Fibroblast of villous mesenchyme (primary cell): ENCODE results near the gene ADAMTS2. TPM values are rescaled to one million over a fixed set of nuclear protein-coding genes. Genes with fewer than 3 reads are reported as not detected.

Source experiments
- DNase-seq: peaks from one replicate; pipeline ENCODE4 v3.0.0-alpha.2; 2010; ENCODE audit warnings: low read depth
- H3K4me3 ChIP-seq: 2 replicates; pipeline ENCODE4 v1.5.1; 2011; ENCODE audit warnings: low read depth, mild to moderate bottlenecking, low read length
- total RNA-seq: library from RNA; depleted of rRNA; stranded (reverse); fragments of >200 nt; gene quantifications from 2 replicates; pipeline ENCODE4 v1.2.3, GENCODE V29; 2012
- TF ChIP-seq, protein P1 (sequence below): IDR thresholded peaks from 2 replicates; pipeline ENCODE4 v1.5.1; 2012; ENCODE audit warnings: low read depth, mild to moderate bottlenecking, low read length; ENCODE audit not compliant: insufficient read depth

ADAMTS2 gene
- total RNA-seq, 1 donor, result 30.2 TPM

DNA sequence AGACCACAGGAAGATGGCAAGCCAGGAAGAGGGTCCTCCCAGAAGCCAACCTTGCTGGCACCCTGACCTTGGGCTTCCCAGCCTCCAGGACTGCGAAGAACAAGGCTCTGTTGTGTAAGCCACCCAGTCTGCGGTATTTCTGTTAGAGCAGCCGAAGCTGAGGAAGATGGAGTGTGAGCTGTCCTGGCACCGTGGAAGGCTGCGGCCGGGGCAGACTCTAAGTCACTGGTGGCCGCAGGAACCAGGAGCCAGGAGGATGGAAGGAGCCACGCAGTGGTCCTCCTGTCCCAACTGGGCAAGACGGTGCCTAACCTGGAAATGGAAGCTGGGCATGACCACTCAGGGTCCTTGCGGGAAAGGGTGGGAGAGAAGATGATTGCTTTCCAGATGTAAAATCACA, 196.0 kb downstream of the ADAMTS2 start:
- TF ChIP-seq, protein P1, sequence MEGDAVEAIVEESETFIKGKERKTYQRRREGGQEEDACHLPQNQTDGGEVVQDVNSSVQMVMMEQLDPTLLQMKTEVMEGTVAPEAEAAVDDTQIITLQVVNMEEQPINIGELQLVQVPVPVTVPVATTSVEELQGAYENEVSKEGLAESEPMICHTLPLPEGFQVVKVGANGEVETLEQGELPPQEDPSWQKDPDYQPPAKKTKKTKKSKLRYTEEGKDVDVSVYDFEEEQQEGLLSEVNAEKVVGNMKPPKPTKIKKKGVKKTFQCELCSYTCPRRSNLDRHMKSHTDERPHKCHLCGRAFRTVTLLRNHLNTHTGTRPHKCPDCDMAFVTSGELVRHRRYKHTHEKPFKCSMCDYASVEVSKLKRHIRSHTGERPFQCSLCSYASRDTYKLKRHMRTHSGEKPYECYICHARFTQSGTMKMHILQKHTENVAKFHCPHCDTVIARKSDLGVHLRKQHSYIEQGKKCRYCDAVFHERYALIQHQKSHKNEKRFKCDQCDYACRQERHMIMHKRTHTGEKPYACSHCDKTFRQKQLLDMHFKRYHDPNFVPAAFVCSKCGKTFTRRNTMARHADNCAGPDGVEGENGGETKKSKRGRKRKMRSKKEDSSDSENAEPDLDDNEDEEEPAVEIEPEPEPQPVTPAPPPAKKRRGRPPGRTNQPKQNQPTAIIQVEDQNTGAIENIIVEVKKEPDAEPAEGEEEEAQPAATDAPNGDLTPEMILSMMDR, result no peak
- DNase-seq, result no peak
- no peak overlapping the region for H3K4me3 ChIP-seq

DNA sequence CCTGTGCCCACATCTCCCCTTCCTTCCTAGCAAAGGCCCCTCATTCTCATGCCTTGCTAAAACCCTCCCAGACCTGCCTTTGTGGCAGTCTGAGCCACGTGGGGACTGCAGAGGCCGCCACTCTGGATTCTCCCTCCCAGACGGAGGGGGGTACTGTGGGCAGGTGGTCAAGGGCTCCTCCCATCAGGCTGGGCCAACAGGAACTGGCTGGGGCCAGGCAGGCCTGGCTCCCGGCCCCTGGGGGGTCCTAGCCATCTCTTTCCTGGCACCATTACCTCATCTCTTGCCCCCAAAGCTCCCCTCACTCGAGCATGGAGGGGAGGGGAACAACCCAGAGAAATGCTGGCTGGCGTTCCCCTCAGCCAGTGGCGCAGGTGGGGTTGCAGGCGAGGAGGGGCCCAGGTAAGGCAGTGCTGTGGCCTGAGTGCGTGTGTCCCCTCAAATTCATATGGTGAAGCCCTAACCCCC, 196.5 kb downstream of the ADAMTS2 start:
- no peak overlapping the region for H3K4me3 ChIP-seq
- DNase-seq, result no peak
- TF ChIP-seq, protein P1, result no peak

DNA sequence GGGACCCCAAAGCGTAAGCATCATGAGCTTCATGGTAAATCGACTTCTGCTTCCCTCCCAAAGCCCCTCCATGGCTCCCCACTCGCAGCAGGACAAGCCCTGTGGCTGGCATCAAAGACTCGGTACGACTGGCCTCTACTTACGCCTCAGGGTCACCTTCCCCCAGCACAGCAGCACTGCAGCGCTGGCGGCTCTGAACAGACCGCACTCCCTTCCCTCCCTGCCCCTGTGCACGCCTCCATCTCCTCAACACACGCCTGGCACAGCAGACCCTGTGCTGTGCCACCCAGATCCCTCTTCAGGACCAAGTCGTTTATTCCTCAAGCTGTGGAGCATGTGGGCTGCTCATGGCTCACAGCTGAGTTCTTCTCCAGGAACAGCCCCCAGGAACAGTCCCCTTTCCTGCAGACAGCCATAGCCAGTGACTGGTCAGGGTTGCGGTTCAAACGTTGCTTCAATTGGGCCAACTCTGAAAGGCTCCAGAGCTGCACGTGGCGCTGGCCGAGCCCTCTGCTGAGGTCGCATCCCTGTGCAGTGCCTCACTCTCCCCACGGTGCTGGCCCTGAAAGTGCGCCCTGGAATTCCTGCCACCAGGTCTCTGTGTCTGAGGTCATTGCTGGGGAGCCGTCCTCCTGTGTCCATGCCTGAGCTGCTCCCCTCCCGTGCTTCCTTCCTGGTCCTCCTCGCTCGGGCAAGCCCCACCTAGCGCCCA, 197.1 kb downstream of the ADAMTS2 start:
- TF ChIP-seq, protein P1, result no peak
- H3K4me3 ChIP-seq, result no peak overlapping the region
- no peak for DNase-seq

DNA sequence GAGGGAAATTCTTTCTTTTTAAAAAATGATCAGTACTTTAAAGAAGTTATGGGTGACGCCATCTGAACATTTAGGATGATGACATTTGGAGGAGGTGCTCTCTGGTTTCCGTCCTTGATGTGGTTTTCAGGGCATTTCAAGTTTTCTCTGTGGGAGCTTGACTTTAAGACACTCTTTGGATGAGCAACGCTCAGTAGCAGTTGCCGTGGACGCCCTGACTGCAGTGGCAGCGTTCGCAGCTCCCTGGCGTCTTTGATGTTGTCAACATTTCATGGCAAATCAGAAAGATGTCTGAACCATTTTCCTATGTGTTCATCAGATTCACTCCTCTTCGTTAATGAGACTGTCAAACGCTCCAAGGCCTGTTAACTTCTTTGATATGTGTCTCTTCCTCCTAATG, 199.0 kb downstream of the ADAMTS2 start:
- H3K4me3 ChIP-seq, result no peak overlapping the region
- no peak for DNase-seq
- TF ChIP-seq, protein P1, result no peak

DNA sequence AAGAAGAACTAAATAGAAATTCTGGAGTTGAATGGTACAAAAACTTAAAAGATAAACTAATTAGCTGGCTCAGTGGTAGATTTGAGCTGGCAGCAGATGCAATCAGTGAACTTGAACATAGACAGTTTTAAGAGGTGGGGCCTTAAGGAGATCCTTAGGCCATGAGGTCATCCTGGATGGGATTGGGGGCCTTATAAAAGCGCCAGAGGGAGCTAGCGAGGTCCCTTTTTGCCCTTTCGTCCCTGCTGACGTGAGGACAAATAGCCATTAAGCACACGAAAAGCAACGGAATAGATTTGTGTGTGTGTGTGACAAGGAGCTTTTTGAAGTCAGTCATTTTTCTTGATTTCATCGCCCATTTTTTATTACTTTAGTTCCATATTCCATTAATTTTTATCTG, 201.8 kb downstream of the ADAMTS2 start:
- TF ChIP-seq, protein P1, result peak; percentile 14
- peak; percentile 34 for DNase-seq
- H3K4me3 ChIP-seq, result no peak overlapping the region

DNA sequence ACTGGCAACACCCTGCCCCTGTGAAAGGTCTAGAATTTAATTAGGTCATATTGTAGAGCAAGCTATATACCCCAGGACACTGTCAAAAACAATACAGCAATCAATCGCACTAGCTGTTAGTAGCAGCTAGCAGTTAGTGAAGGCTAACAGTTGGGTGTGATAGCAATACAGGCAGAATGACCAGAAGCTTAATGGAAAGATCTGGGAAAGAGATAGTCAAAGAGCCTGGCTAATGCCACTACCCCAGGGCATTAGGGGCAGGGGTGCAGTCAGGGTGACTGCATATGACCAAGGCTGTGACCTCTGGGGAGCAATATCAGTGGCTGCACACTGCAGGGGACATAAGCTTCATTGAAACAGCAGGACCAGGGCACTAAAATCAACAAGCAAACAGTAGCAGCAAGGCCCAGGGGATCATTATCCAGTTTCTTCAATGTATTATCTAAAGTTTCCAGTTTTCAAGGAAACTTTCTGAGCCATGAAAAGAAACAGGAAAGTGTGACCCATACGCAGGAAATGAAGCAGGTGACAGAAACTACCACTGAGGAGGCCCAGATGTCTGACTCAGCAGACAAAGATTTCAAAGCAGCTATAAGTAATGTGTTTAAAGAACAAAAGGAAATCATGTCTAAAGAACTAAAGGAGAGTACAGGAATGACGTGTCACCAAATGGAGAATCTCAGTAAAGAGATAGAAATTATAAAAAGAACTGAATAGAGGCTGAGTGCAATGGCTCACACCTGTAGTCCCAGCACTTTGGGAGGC, 202.6 kb downstream of the ADAMTS2 start:
- no peak overlapping the region for H3K4me3 ChIP-seq
- TF ChIP-seq, protein P1, result no peak
- DNase-seq, result peak; percentile 66

DNA sequence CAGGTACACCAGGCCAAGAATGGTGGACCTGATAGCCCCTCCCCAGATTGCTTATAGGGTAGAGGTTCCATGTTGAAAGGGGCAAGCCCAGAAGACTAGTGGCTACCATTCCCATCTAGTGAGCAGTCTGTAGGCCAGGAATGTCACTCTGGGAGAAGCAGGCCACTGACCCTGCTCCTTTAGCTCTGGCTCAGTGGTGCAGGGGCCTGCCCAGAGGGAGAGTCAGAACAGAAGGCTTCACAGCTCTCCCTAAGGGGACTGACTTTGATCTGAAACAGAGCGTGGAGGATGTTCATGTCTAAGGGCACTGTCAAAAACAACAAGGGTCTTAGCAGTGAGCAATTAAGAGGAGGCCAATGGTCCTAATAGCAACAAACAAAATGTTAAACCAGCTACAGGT, 203.4 kb downstream of the ADAMTS2 start:
- no peak overlapping the region for H3K4me3 ChIP-seq
- TF ChIP-seq, protein P1, result no peak
- DNase-seq, result no peak
